ENCODE measurements around the gene LRRC42. TPM values are rescaled to one million over a fixed set of nuclear protein-coding genes. Genes with fewer than 3 reads are reported as not detected.
"Not testable (repeated sequence)": the region's sequence is repeated elsewhere in the genome, so short reads cannot be mapped to it uniquely, and the experiment has no call there.

LRRC42 gene
- total RNA-seq, 1 experiment from 2014 or later: 51.3 TPM

- not testable (repeated sequence) for DNase-seq (ENCODE audit: low read depth)
Observed at GRCh38 chr1:54003750-54004480, 57.8 kb downstream of the LRRC42 start.

GRCh38 chr1:54004481-54005049, 58.4 kb downstream of the LRRC42 start:
- DNase-seq (ENCODE audit: low read depth): no peak

- no peak for DNase-seq (ENCODE audit: low read depth)
Observed at GRCh38 chr1:54006508-54006907, 60.4 kb downstream of the LRRC42 start.

- DNase-seq (ENCODE audit: low read depth): no peak
Observed at GRCh38 chr1:54007613-54008012, 61.5 kb downstream of the LRRC42 start.

- DNase-seq (ENCODE audit: low read depth): no peak
Observed at GRCh38 chr1:54008876-54009275, 62.7 kb downstream of the LRRC42 start.

GRCh38 chr1:54009406-54009805, 63.3 kb downstream of the LRRC42 start:
- no peak for DNase-seq (ENCODE audit: low read depth)

GRCh38 chr1:54010415-54011117, 64.4 kb downstream of the LRRC42 start:
- no peak for DNase-seq (ENCODE audit: low read depth)

- DNase-seq (ENCODE audit: low read depth): no peak
Observed at GRCh38 chr1:54011316-54012007, 65.3 kb downstream of the LRRC42 start.

- DNase-seq (ENCODE audit: low read depth): no peak
Observed at GRCh38 chr1:54012008-54012325, 65.8 kb downstream of the LRRC42 start.

- DNase-seq (ENCODE audit: low read depth): no peak
Observed at GRCh38 chr1:54012863-54013262, 66.7 kb downstream of the LRRC42 start.

GRCh38 chr1:54013393-54014008, 67.4 kb downstream of the LRRC42 start:
- DNase-seq (ENCODE audit: low read depth): no peak

- no peak for DNase-seq (ENCODE audit: low read depth)
Observed at GRCh38 chr1:54014009-54014629, 68.0 kb downstream of the LRRC42 start.

- peak; percentile 26 for DNase-seq (ENCODE audit: low read depth)
Observed at GRCh38 chr1:54016343-54017282, 70.5 kb downstream of the LRRC42 start.

Other genes starting within 250 kb of the LRRC42 start
- gene GLIS1, start 207.2 kb upstream of the LRRC42 start, total RNA-seq (2014; rRNA removed; shearing (Covaris generic)): 1.3 and 1.9 TPM in 2 replicates
- 67.2 and 83.9 TPM in 2 replicates for gene NDC1, start 108.1 kb upstream of the LRRC42 start, total RNA-seq (2014; rRNA removed; shearing (Covaris generic))
- 29.0 and 32.3 TPM in 2 replicates for gene YIPF1, start 56.6 kb upstream of the LRRC42 start, total RNA-seq (2014; rRNA removed; shearing (Covaris generic))
- gene DIO1, start 52.2 kb upstream of the LRRC42 start, total RNA-seq (2014; rRNA removed; shearing (Covaris generic)): 0.39 TPM in 1 of 2 replicates, not detected in the other
- gene IFT25, start 651 bp upstream of the LRRC42 start, total RNA-seq (2014; rRNA removed; shearing (Covaris generic)): 100 and 107 TPM in 2 replicates
- not detected in 2 replicates for gene LDLRAD1, start 71.8 kb downstream of the LRRC42 start, total RNA-seq (2014; rRNA removed; shearing (Covaris generic))
- gene TMEM59, start 106.9 kb downstream of the LRRC42 start, total RNA-seq (2014; rRNA removed; shearing (Covaris generic)): 394 and 422 TPM in 2 replicates
- 3.1 and 4.2 TPM in 2 replicates for gene TCEANC2, start 107.3 kb downstream of the LRRC42 start, total RNA-seq (2014; rRNA removed; shearing (Covaris generic))
- not detected in 2 replicates for gene CDCP2, start 206.7 kb downstream of the LRRC42 start, total RNA-seq (2014; rRNA removed; shearing (Covaris generic))

Measured in RPMI7951 (cell line).